ENCODE measurements around the gene SESN3. TPM values are rescaled to one million over a fixed set of nuclear protein-coding genes. Genes with fewer than 3 reads are reported as not detected.
"Not testable (repeated sequence)": the region's sequence is repeated elsewhere in the genome, so short reads cannot be mapped to it uniquely, and the experiment has no call there.

SESN3 gene
- total RNA-seq, 1 donor from 2014 or later = 4.7 TPM

- DNase-seq (ENCODE audit: low read depth) = peak; percentile 81
- Histone ChIP-seq H3K4me3 (ENCODE audit: low read depth, low read length) (peak overlapping the region; percentile 14), H3K36me3 (ENCODE audit: control insufficient read depth, insufficient read depth, low read length) (no peaks in the 10 kb centered on the region), H3K27me3 (ENCODE audit: control insufficient read depth, insufficient read depth, low read length) (no peaks in the 10 kb centered on the region)
- no peak for TF ChIP-seq CTCF (IDR thresholded peaks at IDR 0.05; ENCODE audit: insufficient read depth, low read length, poor library complexity, severe bottlenecking)
Measured at GRCh38 chr11:95254131-95254704, 23.2 kb upstream of the SESN3 start.

DNA sequence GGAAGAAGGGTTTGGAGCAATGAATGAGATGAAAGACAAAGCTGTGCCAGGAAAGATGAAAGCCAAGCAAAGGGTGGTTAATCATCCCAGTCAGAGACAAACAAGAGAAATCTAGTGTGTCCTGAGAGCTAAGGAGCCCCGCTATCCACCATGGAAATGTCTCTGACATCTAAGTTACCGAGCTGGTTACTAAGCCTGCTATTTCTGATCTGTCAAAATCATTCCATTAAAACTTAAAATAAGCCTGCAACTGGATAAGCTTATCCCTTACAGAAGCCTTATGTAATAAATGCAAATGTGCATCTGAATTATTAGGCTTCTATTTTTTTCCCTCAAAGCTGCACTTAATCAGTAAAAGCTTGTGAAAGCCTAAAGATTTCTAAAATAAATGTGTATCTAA, 22.1 kb upstream of the SESN3 start:
- no peak for DNase-seq (ENCODE audit: low read depth)
- no peaks in the 10 kb centered on the region for H3K27me3 ChIP-seq (ENCODE audit: control insufficient read depth, insufficient read depth, low read length)
- H3K4me3 ChIP-seq (ENCODE audit: low read depth, low read length) = no peak overlapping the region
- TF ChIP-seq CTCF (IDR thresholded peaks at IDR 0.05; ENCODE audit: insufficient read depth, low read length, poor library complexity, severe bottlenecking) = no peak
- H3K36me3 ChIP-seq (ENCODE audit: control insufficient read depth, insufficient read depth, low read length) = no peaks in the 10 kb centered on the region

DNA sequence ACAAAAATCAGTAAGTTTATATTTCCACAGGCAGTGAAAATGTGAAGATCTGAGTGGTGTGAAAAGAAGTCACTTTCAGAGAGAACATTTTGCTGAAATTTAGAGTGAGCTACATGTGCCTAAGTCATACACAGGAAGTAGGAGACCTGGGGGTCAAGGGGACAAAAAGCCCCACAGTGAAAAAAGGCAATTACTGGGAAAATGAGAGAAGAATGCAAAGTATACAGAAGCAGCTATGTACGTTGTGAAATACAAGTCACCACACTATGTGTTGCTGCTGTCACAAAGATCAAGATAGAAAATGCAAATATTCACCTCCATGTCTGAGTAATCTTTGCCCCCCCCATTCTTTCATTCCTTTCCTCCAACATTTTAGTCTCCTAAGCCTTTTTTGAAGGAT, 21.6 kb upstream of the SESN3 start:
- DNase-seq (ENCODE audit: low read depth) = no peak
- no peak for TF ChIP-seq CTCF (IDR thresholded peaks at IDR 0.05; ENCODE audit: insufficient read depth, low read length, poor library complexity, severe bottlenecking)
- Histone ChIP-seq H3K36me3 (ENCODE audit: control insufficient read depth, insufficient read depth, low read length) (no peaks in the 10 kb centered on the region), H3K4me3 (ENCODE audit: low read depth, low read length) (no peak overlapping the region), H3K27me3 (ENCODE audit: control insufficient read depth, insufficient read depth, low read length) (no peaks in the 10 kb centered on the region)

DNA sequence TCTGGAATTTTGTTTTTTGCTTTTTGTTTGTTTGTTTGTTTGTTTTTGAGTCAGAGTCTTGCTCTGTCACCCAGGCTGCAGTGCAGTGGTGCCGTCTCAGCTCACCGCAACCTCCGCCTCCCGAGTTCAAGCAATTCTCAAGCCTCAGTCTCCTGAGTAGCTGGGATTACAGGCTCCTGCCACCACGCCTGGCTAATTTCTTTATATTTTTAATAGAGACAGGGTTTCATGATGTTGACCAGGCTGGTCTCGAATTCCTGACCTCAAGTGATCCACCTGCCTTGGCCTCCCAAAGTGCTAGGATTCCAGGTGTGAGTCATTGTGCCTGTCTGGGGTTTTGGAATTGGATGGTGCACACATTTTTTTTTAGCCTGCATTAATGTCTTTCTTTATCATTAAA, 20.9 kb upstream of the SESN3 start:
- H3K36me3 ChIP-seq (ENCODE audit: control insufficient read depth, insufficient read depth, low read length); H3K27me3 ChIP-seq (ENCODE audit: control insufficient read depth, insufficient read depth, low read length); DNase-seq (ENCODE audit: low read depth); H3K4me3 ChIP-seq (ENCODE audit: low read depth, low read length): not testable (repeated sequence)

DNA sequence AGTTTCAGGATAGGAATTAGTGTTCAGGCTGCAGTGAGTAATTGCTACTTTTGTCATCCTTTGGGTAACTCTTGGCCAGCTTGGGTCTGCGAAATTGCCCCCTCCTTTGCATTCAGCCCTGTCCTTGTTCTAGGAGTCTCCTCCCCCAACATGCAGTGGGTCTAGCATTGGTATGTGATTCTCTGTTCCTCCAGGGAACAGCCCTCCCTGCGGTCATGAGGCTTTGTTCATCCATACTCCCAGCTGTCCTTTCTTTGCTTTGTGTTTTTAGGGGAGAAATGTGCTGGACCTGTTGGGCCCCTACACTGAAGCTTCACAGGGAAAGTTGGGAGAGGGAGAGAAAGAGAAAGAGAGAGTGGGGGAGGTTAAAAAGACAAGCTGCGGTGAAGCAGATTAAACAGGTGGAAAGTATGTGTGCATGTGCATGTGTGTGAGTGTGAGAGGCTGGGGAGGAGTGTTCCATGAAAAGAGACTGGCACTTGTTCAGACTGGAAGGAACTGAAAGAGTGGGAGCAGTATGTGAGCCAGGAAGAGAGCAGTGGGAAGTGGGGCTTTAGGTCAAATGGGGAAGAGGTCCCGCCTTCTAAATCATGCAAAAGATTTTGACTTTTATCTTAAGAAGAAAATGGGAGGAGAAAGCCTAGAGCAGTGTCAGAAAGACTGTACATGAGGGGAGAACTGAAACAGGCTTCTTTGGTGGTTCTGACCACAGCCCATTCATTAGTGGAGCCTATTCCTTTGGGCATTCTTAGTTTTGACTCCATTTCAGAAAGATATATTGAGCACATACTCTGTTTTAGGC, 17.9 kb upstream of the SESN3 start:
- TF ChIP-seq CTCF (IDR thresholded peaks at IDR 0.05; ENCODE audit: insufficient read depth, low read length, poor library complexity, severe bottlenecking) = no peak
- Histone ChIP-seq H3K4me3 (ENCODE audit: low read depth, low read length) (no peak overlapping the region), H3K36me3 (ENCODE audit: control insufficient read depth, insufficient read depth, low read length) (no peaks in the 10 kb centered on the region), H3K27me3 (ENCODE audit: control insufficient read depth, insufficient read depth, low read length) (no peaks in the 10 kb centered on the region)
- DNase-seq (ENCODE audit: low read depth) = no peak

GRCh38 chr11:95247883-95248282, 16.9 kb upstream of the SESN3 start:
- Histone ChIP-seq H3K36me3 (ENCODE audit: control insufficient read depth, insufficient read depth, low read length) (no peaks in the 10 kb centered on the region), H3K27me3 (ENCODE audit: control insufficient read depth, insufficient read depth, low read length) (no peaks in the 10 kb centered on the region), H3K4me3 (ENCODE audit: low read depth, low read length) (no peak overlapping the region)
- no peak for TF ChIP-seq CTCF (IDR thresholded peaks at IDR 0.05; ENCODE audit: insufficient read depth, low read length, poor library complexity, severe bottlenecking)
- DNase-seq (ENCODE audit: low read depth) = no peak
